ENCODE data around the gene HPSE2.
"Not testable (repeated sequence)": the region's sequence is repeated elsewhere in the genome, so short reads cannot be mapped to it uniquely, and the experiment has no call there.

DNA sequence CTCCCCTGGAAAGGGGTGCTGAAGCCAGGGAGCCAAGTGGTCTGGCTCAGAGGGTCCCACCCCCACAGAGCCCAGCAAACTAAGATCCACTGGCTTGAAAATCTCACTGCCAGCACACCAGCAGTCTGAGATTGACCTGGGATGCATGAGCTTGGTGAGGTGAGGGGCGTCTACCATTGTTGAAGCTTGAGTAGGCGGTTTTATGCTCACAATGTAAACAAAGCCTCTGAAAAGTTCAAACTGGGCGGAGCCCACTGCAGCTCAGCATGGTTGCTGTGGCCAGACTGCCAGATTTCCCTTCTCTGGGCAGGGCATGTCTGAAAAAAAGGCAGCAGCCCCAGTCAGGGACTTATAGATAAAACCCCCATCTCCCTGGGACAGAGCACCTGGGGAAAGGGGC is 102.8 kb downstream of the HPSE2 start:
- TF ChIP-seq, protein P1, sequence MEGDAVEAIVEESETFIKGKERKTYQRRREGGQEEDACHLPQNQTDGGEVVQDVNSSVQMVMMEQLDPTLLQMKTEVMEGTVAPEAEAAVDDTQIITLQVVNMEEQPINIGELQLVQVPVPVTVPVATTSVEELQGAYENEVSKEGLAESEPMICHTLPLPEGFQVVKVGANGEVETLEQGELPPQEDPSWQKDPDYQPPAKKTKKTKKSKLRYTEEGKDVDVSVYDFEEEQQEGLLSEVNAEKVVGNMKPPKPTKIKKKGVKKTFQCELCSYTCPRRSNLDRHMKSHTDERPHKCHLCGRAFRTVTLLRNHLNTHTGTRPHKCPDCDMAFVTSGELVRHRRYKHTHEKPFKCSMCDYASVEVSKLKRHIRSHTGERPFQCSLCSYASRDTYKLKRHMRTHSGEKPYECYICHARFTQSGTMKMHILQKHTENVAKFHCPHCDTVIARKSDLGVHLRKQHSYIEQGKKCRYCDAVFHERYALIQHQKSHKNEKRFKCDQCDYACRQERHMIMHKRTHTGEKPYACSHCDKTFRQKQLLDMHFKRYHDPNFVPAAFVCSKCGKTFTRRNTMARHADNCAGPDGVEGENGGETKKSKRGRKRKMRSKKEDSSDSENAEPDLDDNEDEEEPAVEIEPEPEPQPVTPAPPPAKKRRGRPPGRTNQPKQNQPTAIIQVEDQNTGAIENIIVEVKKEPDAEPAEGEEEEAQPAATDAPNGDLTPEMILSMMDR (IDR thresholded peaks at IDR 0.05): not testable (repeated sequence)
- not testable (repeated sequence) for TF ChIP-seq POLR2AphosphoS5 (IDR thresholded peaks at IDR 0.05)
